Nephron (organoid): ENCODE results near the gene RIOX2.

Source experiments
- H3K27ac Mint-ChIP-seq, 3 experiments: 2 replicates each; pipeline ENCODE4 v1.8.0; 2020; ENCODE audit warnings: mixed read lengths in 3 of 3, mild to moderate bottlenecking in 2 of 3, moderate library complexity in 1 of 3
- H3K27me3 Mint-ChIP-seq: 2 replicates; pipeline ENCODE4 v1.8.0; 2021; ENCODE audit warnings: low read depth, mild to moderate bottlenecking, moderate library complexity, mixed read lengths
- H3K36me3 Mint-ChIP-seq: 2 replicates; pipeline ENCODE4 v1.8.0; 2020; ENCODE audit warnings: low read depth, mixed read lengths
- H3K4me1 Mint-ChIP-seq: 2 replicates; pipeline ENCODE4 v1.8.0; 2020; ENCODE audit warnings: mixed read lengths
- H3K4me3 Mint-ChIP-seq, 3 experiments: 2 replicates each; pipeline ENCODE4 v1.8.0; 2020; ENCODE audit warnings: mild to moderate bottlenecking in 3 of 3, mixed read lengths in 3 of 3, moderate library complexity in 2 of 3
- H3K9me3 Mint-ChIP-seq: 2 replicates; pipeline ENCODE4 v1.8.0; 2020; ENCODE audit warnings: mixed read lengths
- CTCF ChIP-seq, 3 experiments: fragments of 200-600 bp; sonication (generic); IDR thresholded peaks; one replicate each; pipeline ENCODE4 v1.5.0; 2021; ENCODE audit warnings: antibody characterized with exemption in 3 of 3; ENCODE audit not compliant: unreplicated experiment in 3 of 3

Gene RIOX2

GRCh38 chr3:97939401-97939800 is 32.8 kb downstream of the RIOX2 start:
- H3K27ac Mint-ChIP-seq, result no peak overlapping the region
- H3K4me3 Mint-ChIP-seq, result no peak overlapping the region
- H3K9me3 Mint-ChIP-seq, result no peaks in the 10 kb centered on the region
- H3K27me3 Mint-ChIP-seq, result no peaks in the 10 kb centered on the region
- H3K36me3 Mint-ChIP-seq, result peaks cover 41% of the 10 kb centered on the region
- TF ChIP-seq CTCF (IDR thresholded peaks at IDR 0.05; ENCODE audit: unreplicated experiment in 3 of 3), result no peak
- H3K4me1 Mint-ChIP-seq, result no peaks in the 10 kb centered on the region

- Mint-ChIP-seq H3K36me3 (peaks cover 37% of the 10 kb centered on the region), H3K27ac (peak overlapping the region in 1 of 3 experiments; percentile 22), H3K4me3 (no peak overlapping the region), H3K4me1 (no peaks in the 10 kb centered on the region), H3K9me3 (no peaks in the 10 kb centered on the region), H3K27me3 (no peaks in the 10 kb centered on the region)
- no peak for TF ChIP-seq CTCF (IDR thresholded peaks at IDR 0.05; ENCODE audit: unreplicated experiment in 3 of 3)
Observed at GRCh38 chr3:97938444-97938843, 33.8 kb downstream of the RIOX2 start.

- H3K4me3 Mint-ChIP-seq, result no peak overlapping the region
- H3K4me1 Mint-ChIP-seq, result peaks cover 7% of the 10 kb centered on the region
- peaks cover 37% of the 10 kb centered on the region for H3K36me3 Mint-ChIP-seq
- no peaks in the 10 kb centered on the region for H3K27me3 Mint-ChIP-seq
- no peak for TF ChIP-seq CTCF (IDR thresholded peaks at IDR 0.05; ENCODE audit: unreplicated experiment in 3 of 3)
- no peak overlapping the region for H3K27ac Mint-ChIP-seq
- H3K9me3 Mint-ChIP-seq, result no peaks in the 10 kb centered on the region
Observed at GRCh38 chr3:97937205-97937604, 35.0 kb downstream of the RIOX2 start.

- TF ChIP-seq CTCF (IDR thresholded peaks at IDR 0.05; ENCODE audit: unreplicated experiment in 3 of 3), result no peak
- no peaks in the 10 kb centered on the region for H3K27me3 Mint-ChIP-seq
- H3K36me3 Mint-ChIP-seq, result peaks cover 44% of the 10 kb centered on the region
- no peak overlapping the region for H3K4me3 Mint-ChIP-seq
- H3K4me1 Mint-ChIP-seq, result peaks cover 8% of the 10 kb centered on the region
- peaks cover 2% of the 10 kb centered on the region for H3K9me3 Mint-ChIP-seq
- H3K27ac Mint-ChIP-seq, result no peak overlapping the region
Observed at GRCh38 chr3:97935842-97936241, 36.4 kb downstream of the RIOX2 start.

GRCh38 chr3:97934980-97935695 is 37.1 kb downstream of the RIOX2 start:
- no peak for TF ChIP-seq CTCF (IDR thresholded peaks at IDR 0.05; ENCODE audit: unreplicated experiment in 3 of 3)
- H3K36me3 Mint-ChIP-seq, result peaks cover 51% of the 10 kb centered on the region
- no peak overlapping the region for H3K4me3 Mint-ChIP-seq
- H3K27ac Mint-ChIP-seq, result no peak overlapping the region
- H3K4me1 Mint-ChIP-seq, result peaks cover 8% of the 10 kb centered on the region
- peaks cover 2% of the 10 kb centered on the region for H3K9me3 Mint-ChIP-seq
- no peaks in the 10 kb centered on the region for H3K27me3 Mint-ChIP-seq

GRCh38 chr3:97932387-97932801 is 39.8 kb downstream of the RIOX2 start:
- H3K9me3 Mint-ChIP-seq, result peaks cover 2% of the 10 kb centered on the region
- TF ChIP-seq CTCF (IDR thresholded peaks at IDR 0.05; ENCODE audit: unreplicated experiment in 3 of 3), result no peak
- H3K27me3 Mint-ChIP-seq, result no peaks in the 10 kb centered on the region
- peak overlapping the region in 2 of 3 experiments; percentile 38 to 79 for H3K27ac Mint-ChIP-seq
- peaks cover 48% of the 10 kb centered on the region for H3K36me3 Mint-ChIP-seq
- no peak overlapping the region for H3K4me3 Mint-ChIP-seq
- peaks cover 8% of the 10 kb centered on the region for H3K4me1 Mint-ChIP-seq
